Brain pericyte (primary cell): ENCODE measurements around the gene SLC13A3.

ENCODE experiments used
- DNase-seq: peaks from one replicate; pipeline ENCODE4 v3.0.0-alpha.2; 2012; ENCODE audit warnings: low read depth, low spot score

The SLC13A3 gene

GRCh38 chr20:46558511-46558959 is 92.7 kb downstream of the SLC13A3 start:
- peak; percentile 44 for DNase-seq

- no peak for DNase-seq
Observed at GRCh38 chr20:46557231-46557956, 93.9 kb downstream of the SLC13A3 start.

GRCh38 chr20:46555370-46555956 is 95.8 kb downstream of the SLC13A3 start:
- no peak for DNase-seq

GRCh38 chr20:46554828-46555227 is 96.4 kb downstream of the SLC13A3 start:
- no peak for DNase-seq

- no peak for DNase-seq
Observed at GRCh38 chr20:46553926-46554325, 97.3 kb downstream of the SLC13A3 start.

- DNase-seq = no peak
Observed at GRCh38 chr20:46552460-46553420, 98.5 kb downstream of the SLC13A3 start.

- no peak for DNase-seq
Observed at GRCh38 chr20:46551522-46552381, 99.5 kb downstream of the SLC13A3 start.

GRCh38 chr20:46550461-46550860 is 100.8 kb downstream of the SLC13A3 start, which contains the start of gene OCSTAMP:
Gene OCSTAMP, minus strand, starts transcription at chr20:46550654. Its CDS starts 94 bp downstream, at chr20:46550560.
- no peak for DNase-seq

GRCh38 chr20:46549188-46549972 is 101.9 kb downstream of the SLC13A3 start:
- DNase-seq = no peak

- no peak for DNase-seq
Observed at GRCh38 chr20:46548688-46549087, 102.6 kb downstream of the SLC13A3 start.

- no peak for DNase-seq
Observed at GRCh38 chr20:46547995-46548394, 103.3 kb downstream of the SLC13A3 start.

GRCh38 chr20:46546936-46547335 is 104.3 kb downstream of the SLC13A3 start:
- no peak for DNase-seq

GRCh38 chr20:46546298-46546697 is 105.0 kb downstream of the SLC13A3 start:
- no peak for DNase-seq

GRCh38 chr20:46545827-46546138 is 105.5 kb downstream of the SLC13A3 start:
- no peak for DNase-seq

GRCh38 chr20:46545077-46545826 is 106.0 kb downstream of the SLC13A3 start:
- DNase-seq = no peak

GRCh38 chr20:46544576-46544975 is 106.7 kb downstream of the SLC13A3 start:
- DNase-seq = no peak

GRCh38 chr20:46543959-46544358 is 107.3 kb downstream of the SLC13A3 start:
- no peak for DNase-seq

GRCh38 chr20:46543033-46543432 is 108.2 kb downstream of the SLC13A3 start:
- no peak for DNase-seq

GRCh38 chr20:46541229-46541935 is 109.9 kb downstream of the SLC13A3 start:
- no peak for DNase-seq
